HG02970 (cell line): ENCODE measurements around the gene PLB1.
"Not testable (repeated sequence)": the region's sequence is repeated elsewhere in the genome, so short reads cannot be mapped to it uniquely, and the experiment has no call there.

Experiments
- ATAC-seq: cut with Tn5 transposase; IDR thresholded peaks from one replicate; pipeline ENCODE4 v1.9.1; 2021; ENCODE audit warnings: mild to moderate bottlenecking, moderate library complexity, moderate number of reproducible peaks; ENCODE audit not compliant: unreplicated experiment, low FRiP score

The PLB1 gene

GRCh38 chr2:28527196-28527595 is 31.3 kb downstream of the PLB1 start:
- ATAC-seq = no peak

GRCh38 chr2:28528206-28528605 is 32.3 kb downstream of the PLB1 start:
- no peak for ATAC-seq

GRCh38 chr2:28530782-28531181 is 34.9 kb downstream of the PLB1 start:
- ATAC-seq = no peak

- no peak for ATAC-seq
These were observed 36.5 kb downstream of the PLB1 start for GRCh38 chr2:28532399-28532798.

- no peak for ATAC-seq
These were observed 37.3 kb downstream of the PLB1 start for GRCh38 chr2:28533044-28533680.

GRCh38 chr2:28534817-28535216 is 39.0 kb downstream of the PLB1 start:
- no peak for ATAC-seq

- ATAC-seq = no peak
These were observed 42.3 kb downstream of the PLB1 start for GRCh38 chr2:28538134-28538533.

- no peak for ATAC-seq
These were observed 42.8 kb downstream of the PLB1 start for GRCh38 chr2:28538652-28539051.

- ATAC-seq = no peak
These were observed 43.3 kb downstream of the PLB1 start for GRCh38 chr2:28539118-28539541.

GRCh38 chr2:28543316-28544035 is 47.6 kb downstream of the PLB1 start:
- no peak for ATAC-seq

- no peak for ATAC-seq
These were observed 48.1 kb downstream of the PLB1 start for GRCh38 chr2:28544036-28544346.

- no peak for ATAC-seq
These were observed 48.6 kb downstream of the PLB1 start for GRCh38 chr2:28544405-28544921.

GRCh38 chr2:28544922-28545589 is 49.2 kb downstream of the PLB1 start:
- no peak for ATAC-seq

- ATAC-seq = no peak
These were observed 49.8 kb downstream of the PLB1 start for GRCh38 chr2:28545590-28546200.

- ATAC-seq = no peak
These were observed 50.4 kb downstream of the PLB1 start for GRCh38 chr2:28546242-28546641.

GRCh38 chr2:28547223-28547860 is 51.5 kb downstream of the PLB1 start:
- no peak for ATAC-seq

- no peak for ATAC-seq
These were observed 52.2 kb downstream of the PLB1 start for GRCh38 chr2:28547906-28548600.

GRCh38 chr2:28550345-28550744 is 54.5 kb downstream of the PLB1 start:
- not testable (repeated sequence) for ATAC-seq

GRCh38 chr2:28552045-28552823 is 56.4 kb downstream of the PLB1 start:
- no peak for ATAC-seq
